Fibroblast of skin of back (primary cell): ENCODE measurements around the gene TJP3.
"Not testable (repeated sequence)": the region's sequence is repeated elsewhere in the genome, so short reads cannot be mapped to it uniquely, and the experiment has no call there.

Source experiments
- DNase-seq: peaks from one replicate; pipeline ENCODE4 v3.0.0-alpha.2; 2013

Gene TJP3

GRCh38 chr19:3743486-3743885 lies 35.3 kb downstream of the TJP3 start:
- DNase-seq = no peak

GRCh38 chr19:3745363-3746045 lies 37.3 kb downstream of the TJP3 start:
- DNase-seq = no peak

- no peak for DNase-seq
Measured at GRCh38 chr19:3746371-3747056, 38.3 kb downstream of the TJP3 start.

GRCh38 chr19:3748965-3749364 lies 40.8 kb downstream of the TJP3 start:
- DNase-seq = no peak

GRCh38 chr19:3750211-3750610 lies 42.0 kb downstream of the TJP3 start:
- DNase-seq = no peak

GRCh38 chr19:3751236-3751635 lies 43.1 kb downstream of the TJP3 start:
- DNase-seq = no peak

- DNase-seq = no peak
Measured at GRCh38 chr19:3752492-3752891, 44.3 kb downstream of the TJP3 start.

GRCh38 chr19:3753631-3754410 lies 45.6 kb downstream of the TJP3 start:
- DNase-seq = no peak

GRCh38 chr19:3757705-3758104 lies 49.5 kb downstream of the TJP3 start:
- not testable (repeated sequence) for DNase-seq

GRCh38 chr19:3758297-3758696 lies 50.1 kb downstream of the TJP3 start:
- DNase-seq = not testable (repeated sequence)

- no peak for DNase-seq
Measured at GRCh38 chr19:3759482-3760254, 51.5 kb downstream of the TJP3 start.

- DNase-seq = no peak
Measured at GRCh38 chr19:3760871-3761361, 52.7 kb downstream of the TJP3 start.

- peak; percentile 85 for DNase-seq
Measured at GRCh38 chr19:3761382-3762129, 53.4 kb downstream of the TJP3 start, which contains the start of gene APBA3. TSS of gene APBA3 (minus strand) at chr19:3761692. CDS start at chr19:3760264, 1,428 bp downstream.

GRCh38 chr19:3762130-3762473 lies 53.9 kb downstream of the TJP3 start:
- no peak for DNase-seq

GRCh38 chr19:3762501-3763459 lies 54.6 kb downstream of the TJP3 start, which contains the start of gene MRPL54:
TSS of gene MRPL54 (plus strand) at chr19:3762682. CDS start at chr19:3762701, 19 bp downstream.
- peak; percentile 98 for DNase-seq

- no peak for DNase-seq
Measured at GRCh38 chr19:3765121-3765520, 56.9 kb downstream of the TJP3 start.

GRCh38 chr19:3765757-3766156 lies 57.6 kb downstream of the TJP3 start:
- DNase-seq = peak; percentile 25

GRCh38 chr19:3766520-3766919 lies 58.3 kb downstream of the TJP3 start:
- DNase-seq = no peak

GRCh38 chr19:3767050-3767449 lies 58.9 kb downstream of the TJP3 start:
- no peak for DNase-seq

- no peak for DNase-seq
Measured at GRCh38 chr19:3768015-3768747, 60.0 kb downstream of the TJP3 start.
